ENCODE results near the gene PCDHB5.
"Not testable (repeated sequence)": the region's sequence is repeated elsewhere in the genome, so short reads cannot be mapped to it uniquely, and the experiment has no call there.

PCDHB5 gene

DNA sequence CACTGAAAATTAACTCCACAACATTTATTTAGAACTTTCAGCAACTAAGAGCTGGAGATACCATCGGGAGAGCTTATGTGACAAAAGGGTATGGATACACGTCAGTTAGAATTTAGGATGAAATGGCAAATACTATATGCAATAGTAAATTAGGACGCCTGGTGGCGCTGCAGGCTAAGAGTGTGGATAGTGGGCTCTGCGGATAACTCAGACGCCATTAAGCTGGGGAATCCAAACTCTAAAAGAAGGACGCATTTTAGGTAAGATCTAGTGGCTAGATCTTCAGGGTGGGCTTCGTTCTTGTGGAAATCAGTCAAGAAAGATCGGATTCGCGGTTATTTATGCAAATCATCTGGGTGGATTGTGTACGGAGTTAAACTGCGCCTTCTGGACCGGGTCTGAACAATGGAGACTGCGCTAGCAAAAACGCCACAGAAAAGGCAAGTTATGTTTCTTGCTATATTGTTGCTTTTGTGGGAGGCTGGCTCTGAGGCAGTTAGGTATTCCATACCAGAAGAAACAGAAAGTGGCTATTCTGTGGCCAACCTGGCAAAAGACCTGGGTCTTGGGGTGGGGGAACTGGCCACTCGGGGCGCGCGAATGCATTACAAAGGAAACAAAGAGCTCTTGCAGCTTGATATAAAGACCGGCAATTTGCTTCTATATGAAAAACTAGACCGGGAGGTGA lies at the start of gene PCDHB5:
Gene PCDHB5 (plus strand): TSS at position 177 of the 688 bp plus-strand sequence. CDS start 229 bp downstream, at position 406.
- peak; percentile 28 for DNase-seq

GRCh38 chr5:141094481-141095262 lies 40.3 kb upstream of the PCDHB5 start, which contains the start of gene PCDHB2:
Gene PCDHB2 (plus strand): TSS chr5:141094615. CDS start chr5:141094791, 176 bp downstream.
- peak; percentile 49 for DNase-seq

DNA sequence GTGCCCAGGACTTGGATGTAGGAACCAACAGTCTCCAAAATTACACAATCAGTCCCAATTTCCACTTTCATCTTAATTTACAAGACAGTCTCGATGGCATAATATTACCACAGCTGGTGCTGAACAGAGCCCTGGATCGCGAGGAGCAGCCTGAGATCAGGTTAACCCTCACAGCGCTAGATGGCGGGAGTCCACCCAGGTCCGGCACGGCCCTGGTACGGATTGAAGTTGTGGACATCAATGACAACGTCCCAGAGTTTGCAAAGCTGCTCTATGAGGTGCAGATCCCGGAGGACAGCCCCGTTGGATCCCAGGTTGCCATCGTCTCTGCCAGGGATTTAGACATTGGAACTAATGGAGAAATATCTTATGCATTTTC lies 39.8 kb upstream of the PCDHB5 start:
- no peak for DNase-seq

DNA sequence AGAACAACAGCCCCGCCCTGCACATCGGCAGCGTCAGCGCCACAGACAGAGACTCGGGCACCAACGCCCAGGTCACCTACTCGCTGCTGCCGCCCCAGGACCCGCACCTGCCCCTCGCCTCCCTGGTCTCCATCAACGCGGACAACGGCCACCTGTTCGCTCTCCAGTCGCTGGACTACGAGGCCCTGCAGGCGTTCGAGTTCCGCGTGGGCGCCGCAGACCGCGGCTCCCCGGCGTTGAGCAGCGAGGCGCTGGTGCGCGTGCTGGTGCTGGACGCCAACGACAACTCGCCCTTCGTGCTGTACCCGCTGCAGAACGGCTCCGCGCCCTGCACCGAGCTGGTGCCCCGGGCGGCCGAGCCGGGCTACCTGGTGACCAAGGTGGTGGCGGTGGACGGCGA lies 38.8 kb upstream of the PCDHB5 start:
- DNase-seq: not testable (repeated sequence)

- DNase-seq: not testable (repeated sequence)
Measured at GRCh38 chr5:141096586-141096985, 38.4 kb upstream of the PCDHB5 start.

DNA sequence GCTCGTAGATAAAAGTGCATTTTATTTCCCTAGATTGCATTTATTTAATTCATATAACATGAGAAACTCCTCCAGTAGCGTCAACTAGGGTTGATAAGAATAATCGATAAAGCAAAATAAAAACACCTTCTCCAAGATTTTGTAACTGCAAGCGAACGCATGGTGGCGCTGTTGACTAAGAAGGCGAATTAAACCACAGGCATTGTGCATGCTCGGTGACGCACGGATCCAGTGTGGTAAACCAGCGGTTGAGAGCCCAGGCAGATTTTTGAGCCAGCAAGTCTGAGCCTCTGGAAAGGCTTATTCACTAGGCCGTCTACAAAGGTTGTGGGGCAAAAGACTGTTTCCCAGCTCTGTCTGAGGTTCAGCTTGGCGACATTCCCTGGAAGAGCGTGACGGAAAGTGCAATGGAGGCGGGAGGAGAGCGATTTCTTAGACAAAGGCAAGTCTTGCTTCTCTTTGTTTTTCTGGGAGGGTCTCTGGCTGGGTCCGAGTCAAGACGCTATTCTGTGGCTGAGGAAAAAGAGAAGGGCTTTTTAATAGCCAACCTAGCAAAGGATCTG lies 34.7 kb upstream of the PCDHB5 start, which contains the start of gene PCDHB3:
Gene PCDHB3 (plus strand): TSS at position 231 of the 563 bp plus-strand sequence. CDS start 177 bp downstream, at position 408.
- DNase-seq: peak; percentile 30

DNA sequence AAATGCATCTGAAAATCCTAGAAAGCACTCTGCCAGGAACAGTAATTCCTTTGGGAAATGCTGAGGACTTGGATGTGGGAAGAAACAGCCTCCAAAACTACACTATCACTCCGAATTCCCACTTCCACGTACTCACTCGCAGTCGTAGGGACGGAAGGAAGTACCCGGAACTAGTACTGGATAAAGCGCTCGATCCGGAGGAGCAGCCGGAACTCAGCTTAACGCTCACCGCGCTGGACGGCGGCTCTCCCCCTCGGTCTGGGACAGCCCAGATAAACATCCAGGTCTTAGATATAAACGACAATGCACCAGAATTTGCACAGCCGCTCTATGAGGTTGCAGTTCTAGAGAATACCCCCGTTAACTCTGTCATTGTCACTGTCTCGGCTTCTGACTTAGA lies 33.9 kb upstream of the PCDHB5 start:
- no peak for DNase-seq

DNA sequence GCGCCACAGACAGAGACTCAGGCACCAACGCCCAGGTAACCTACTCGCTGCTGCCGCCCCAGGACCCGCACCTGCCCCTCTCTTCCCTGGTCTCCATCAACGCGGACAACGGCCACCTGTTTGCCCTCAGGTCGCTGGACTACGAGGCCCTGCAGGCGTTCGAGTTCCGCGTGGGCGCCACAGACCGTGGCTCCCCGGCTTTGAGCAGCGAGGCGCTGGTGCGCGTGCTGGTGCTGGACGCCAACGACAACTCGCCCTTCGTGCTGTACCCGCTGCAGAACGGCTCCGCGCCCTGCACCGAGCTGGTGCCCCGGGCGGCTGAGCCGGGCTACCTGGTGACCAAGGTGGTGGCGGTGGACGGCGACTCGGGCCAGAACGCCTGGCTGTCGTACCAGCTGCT lies 32.9 kb upstream of the PCDHB5 start:
- DNase-seq: not testable (repeated sequence)

DNA sequence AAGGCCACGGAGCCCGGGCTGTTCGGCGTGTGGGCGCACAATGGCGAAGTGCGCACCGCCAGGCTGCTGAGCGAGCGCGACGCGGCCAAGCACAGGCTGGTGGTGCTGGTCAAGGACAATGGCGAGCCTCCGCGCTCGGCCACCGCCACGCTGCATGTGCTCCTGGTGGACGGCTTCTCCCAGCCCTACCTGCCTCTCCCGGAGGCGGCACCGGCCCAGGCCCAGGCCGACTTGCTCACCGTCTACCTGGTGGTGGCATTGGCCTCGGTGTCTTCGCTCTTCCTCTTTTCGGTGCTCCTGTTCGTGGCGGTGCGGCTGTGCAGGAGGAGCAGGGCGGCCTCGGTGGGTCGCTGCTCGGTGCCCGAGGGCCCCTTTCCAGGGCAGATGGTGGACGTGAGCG lies 32.5 kb upstream of the PCDHB5 start:
- DNase-seq: not testable (repeated sequence)

DNA sequence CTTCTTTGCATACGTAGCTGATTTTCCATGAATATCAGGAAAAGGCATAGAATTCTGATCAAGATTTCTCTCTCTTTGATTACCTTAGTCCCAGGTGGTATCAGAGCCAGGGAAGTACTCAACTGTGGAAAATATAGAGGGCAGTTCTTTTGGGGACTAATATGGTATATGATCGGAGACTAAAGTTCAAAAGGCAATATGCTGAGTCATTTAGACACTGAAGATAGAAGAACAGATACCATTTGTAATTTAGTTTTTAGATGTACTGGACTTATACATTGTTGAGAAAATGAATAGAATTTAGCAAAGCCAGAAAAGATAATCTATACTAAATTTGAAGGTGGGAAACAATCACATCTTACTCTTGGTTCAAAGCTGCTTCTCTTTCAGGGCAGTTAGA lies 29.7 kb upstream of the PCDHB5 start:
- DNase-seq: no peak

GRCh38 chr5:141119250-141119649 lies 15.8 kb upstream of the PCDHB5 start:
- DNase-seq: no peak

- DNase-seq: peak; percentile 18
Measured at GRCh38 chr5:141121563-141121962, 13.4 kb upstream of the PCDHB5 start, which contains the start of gene PCDHB4. Gene PCDHB4 (plus strand): TSS chr5:141121818. CDS start chr5:141121999, 181 bp downstream.

- DNase-seq: peak; percentile 3
Measured at GRCh38 chr5:141121985-141122384, 13.0 kb upstream of the PCDHB5 start.

DNA sequence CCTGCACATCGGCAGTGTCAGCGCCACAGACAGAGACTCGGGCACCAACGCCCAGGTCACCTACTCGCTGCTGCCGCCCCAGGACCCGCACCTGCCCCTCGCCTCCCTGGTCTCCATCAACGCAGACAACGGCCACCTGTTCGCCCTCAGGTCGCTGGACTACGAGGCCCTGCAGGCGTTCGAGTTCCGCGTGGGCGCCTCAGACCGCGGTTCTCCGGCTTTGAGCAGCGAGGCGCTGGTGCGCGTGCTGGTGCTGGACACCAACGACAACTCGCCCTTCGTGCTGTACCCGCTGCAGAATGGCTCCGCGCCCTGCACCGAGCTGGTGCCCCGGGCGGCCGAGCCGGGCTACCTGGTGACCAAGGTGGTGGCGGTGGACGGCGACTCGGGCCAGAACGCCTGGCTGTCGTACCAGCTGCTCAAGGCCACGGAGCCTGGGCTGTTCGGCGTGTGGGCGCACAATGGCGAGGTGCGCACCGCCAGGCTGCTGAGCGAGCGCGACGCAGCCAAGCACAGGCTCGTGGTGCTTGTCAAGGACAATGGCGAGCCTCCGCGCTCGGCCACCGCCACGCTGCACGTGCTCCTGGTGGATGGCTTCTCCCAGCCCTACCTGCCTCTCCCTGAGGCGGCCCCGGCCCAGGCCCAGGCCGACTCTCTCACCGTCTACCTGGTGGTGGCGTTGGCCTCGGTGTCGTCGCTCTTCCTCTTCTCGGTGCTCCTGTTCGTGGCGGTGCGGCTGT lies 11.4 kb upstream of the PCDHB5 start:
- not testable (repeated sequence) for DNase-seq

GRCh38 chr5:141127305-141127704 lies 7.7 kb upstream of the PCDHB5 start:
- DNase-seq: no peak

DNA sequence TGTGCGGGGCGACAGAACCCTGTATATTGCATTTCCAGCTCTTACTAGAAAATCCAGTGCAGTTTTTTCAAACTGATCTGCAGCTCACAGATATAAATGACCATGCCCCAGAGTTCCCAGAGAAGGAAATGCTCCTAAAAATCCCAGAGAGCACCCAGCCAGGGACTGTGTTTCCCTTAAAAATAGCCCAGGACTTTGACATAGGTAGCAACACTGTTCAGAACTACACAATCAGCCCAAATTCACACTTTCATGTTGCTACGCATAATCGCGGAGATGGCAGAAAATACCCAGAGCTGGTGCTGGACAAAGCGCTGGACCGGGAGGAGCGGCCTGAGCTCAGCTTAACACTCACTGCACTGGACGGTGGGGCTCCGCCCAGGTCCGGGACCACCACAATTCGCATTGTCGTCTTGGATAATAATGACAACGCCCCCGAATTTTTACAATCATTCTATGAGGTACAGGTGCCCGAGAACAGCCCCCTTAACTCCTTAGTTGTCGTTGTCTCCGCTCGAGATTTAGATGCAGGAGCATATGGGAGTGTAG lies 786 bp downstream of the PCDHB5 start:
- DNase-seq: no peak

GRCh38 chr5:141137346-141137745 lies 2.3 kb downstream of the PCDHB5 start:
- not testable (repeated sequence) for DNase-seq

- no peak for DNase-seq
Measured at GRCh38 chr5:141149812-141150211, 14.8 kb downstream of the PCDHB5 start, which contains the start of gene PCDHB6. Gene PCDHB6 (plus strand): TSS chr5:141150057. CDS start chr5:141150258, 201 bp downstream.

DNA sequence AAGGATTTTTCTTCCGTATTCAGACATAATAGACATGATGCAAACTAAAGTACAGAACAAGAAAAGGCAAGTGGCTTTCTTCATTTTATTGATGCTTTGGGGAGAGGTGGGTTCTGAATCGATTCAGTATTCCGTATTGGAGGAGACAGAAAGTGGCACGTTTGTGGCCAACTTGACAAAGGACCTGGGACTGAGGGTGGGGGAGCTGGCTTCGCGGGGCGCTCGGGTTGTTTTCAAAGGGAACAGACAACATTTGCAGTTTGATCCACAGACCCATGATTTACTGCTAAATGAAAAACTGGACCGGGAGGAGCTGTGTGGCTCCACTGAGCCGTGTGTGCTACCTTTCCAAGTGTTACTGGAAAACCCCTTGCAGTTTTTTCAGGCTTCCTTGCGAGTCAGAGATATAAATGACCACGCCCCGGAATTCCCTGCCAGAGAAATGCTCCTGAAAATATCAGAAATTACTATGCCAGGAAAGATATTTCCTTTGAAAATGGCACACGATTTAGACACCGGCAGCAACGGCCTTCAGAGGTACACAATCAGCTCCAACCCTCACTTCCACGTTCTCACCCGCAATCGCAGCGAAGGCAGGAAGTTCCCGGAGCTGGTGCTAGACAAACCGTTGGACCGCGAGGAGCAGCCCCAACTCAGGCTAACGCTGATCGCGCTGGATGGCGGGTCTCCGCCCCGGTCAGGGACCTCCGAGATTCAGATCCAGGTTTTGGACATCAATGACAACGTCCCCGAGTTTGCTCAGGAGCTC lies 15.4 kb downstream of the PCDHB5 start:
- no peak for DNase-seq

- no peak for DNase-seq
Measured at GRCh38 chr5:141150993-141151325, 16.0 kb downstream of the PCDHB5 start.

GRCh38 chr5:141151632-141152031 lies 16.6 kb downstream of the PCDHB5 start:
- not testable (repeated sequence) for DNase-seq

DNA sequence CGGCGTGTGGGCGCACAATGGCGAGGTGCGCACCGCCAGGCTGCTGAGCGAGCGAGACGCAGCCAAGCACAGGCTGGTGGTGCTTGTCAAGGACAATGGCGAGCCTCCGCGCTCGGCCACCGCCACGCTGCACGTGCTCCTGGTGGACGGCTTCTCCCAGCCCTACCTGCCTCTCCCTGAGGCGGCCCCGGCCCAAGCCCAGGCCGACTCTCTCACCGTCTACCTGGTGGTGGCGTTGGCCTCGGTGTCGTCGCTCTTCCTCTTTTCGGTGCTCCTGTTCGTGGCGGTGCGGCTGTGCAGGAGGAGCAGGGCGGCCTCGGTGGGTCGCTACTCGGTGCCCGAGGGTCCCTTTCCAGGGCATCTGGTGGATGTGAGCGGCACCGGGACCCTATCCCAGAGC lies 17.1 kb downstream of the PCDHB5 start:
- not testable (repeated sequence) for DNase-seq
